Immature natural killer cell (primary cell): ENCODE data around the gene ANKRD40CL. TPM values are rescaled to one million over a fixed set of nuclear protein-coding genes. Genes with fewer than 3 reads are reported as not detected.

Source experiments
- DNase-seq, 3 donors: peaks; one replicate each; pipeline ENCODE4 v3.0.0; 2022; ENCODE audit warnings: mixed read lengths in 1 of 3
- H3K27ac Mint-ChIP-seq, 6 donors: one replicate each; pipeline ENCODE4 v1.8.0; 2020; ENCODE audit warnings: mixed read lengths in 6 of 6, mild to moderate bottlenecking in 5 of 6, inconsistent platforms in 4 of 6, moderate library complexity in 3 of 6
- H3K27me3 Mint-ChIP-seq, 3 donors: one replicate each; pipeline ENCODE4 v1.8.0; 2020 to 2021; ENCODE audit warnings: low read depth in 3 of 3, mild to moderate bottlenecking in 3 of 3, mixed read lengths in 3 of 3, moderate library complexity in 3 of 3, inconsistent platforms in 1 of 3
- H3K36me3 Mint-ChIP-seq, 3 donors: one replicate each; pipeline ENCODE4 v1.8.0; 2020; ENCODE audit warnings: mixed read lengths in 3 of 3, inconsistent platforms in 2 of 3, mild to moderate bottlenecking in 2 of 3
- H3K4me1 Mint-ChIP-seq, 2 donors: one replicate each; pipeline ENCODE4 v1.8.0; 2020; ENCODE audit warnings: inconsistent platforms in 2 of 2, mild to moderate bottlenecking in 2 of 2, mixed read lengths in 2 of 2, moderate library complexity in 1 of 2
- H3K4me3 Mint-ChIP-seq, 5 donors: one replicate each; pipeline ENCODE4 v1.8.0; 2020; ENCODE audit warnings: mild to moderate bottlenecking in 5 of 5, mixed read lengths in 5 of 5, inconsistent platforms in 3 of 5, moderate library complexity in 3 of 5
- H3K9me3 Mint-ChIP-seq, 6 donors: one replicate each; pipeline ENCODE4 v1.8.0; 2020; ENCODE audit warnings: mild to moderate bottlenecking in 6 of 6, mixed read lengths in 6 of 6, inconsistent platforms in 4 of 6, moderate library complexity in 3 of 6
- polyA plus RNA-seq, 3 donors: library from polyadenylated mRNA; unstranded; fragments of 300-500 nt; fragmentation: Illumina TruSeq; gene quantifications; one replicate each; pipeline ENCODE4 v1.2.3, GENCODE V29; 2021

The ANKRD40CL gene
- polyA plus RNA-seq, 3 donors from 2014 or later, result not detected

- Mint-ChIP-seq H3K36me3 (no peaks in the 10 kb centered on the region), H3K9me3 (no peaks in the 10 kb centered on the region), H3K27me3 (peaks cover 0 to 2% (median 0%) of the 10 kb centered on the region in 3 donors), H3K4me3 (no peak overlapping the region), H3K27ac (no peak overlapping the region), H3K4me1 (no peaks in the 10 kb centered on the region)
- no peak for DNase-seq
These were observed 32.9 kb upstream of the ANKRD40CL start for GRCh38 chr17:50800196-50800700.

- Mint-ChIP-seq H3K36me3 (no peaks in the 10 kb centered on the region), H3K9me3 (no peaks in the 10 kb centered on the region), H3K27ac (no peak overlapping the region), H3K27me3 (peaks cover 0 to 2% (median 0%) of the 10 kb centered on the region in 3 donors), H3K4me1 (no peaks in the 10 kb centered on the region), H3K4me3 (no peak overlapping the region)
- DNase-seq, result no peak
These were observed 32.3 kb upstream of the ANKRD40CL start for GRCh38 chr17:50799582-50799981.

- Mint-ChIP-seq H3K36me3 (no peaks in the 10 kb centered on the region), H3K4me3 (no peak overlapping the region), H3K4me1 (no peaks in the 10 kb centered on the region), H3K27ac (no peak overlapping the region), H3K27me3 (peaks cover 0 to 2% (median 0%) of the 10 kb centered on the region in 3 donors), H3K9me3 (no peaks in the 10 kb centered on the region)
- DNase-seq, result no peak
These were observed 31.3 kb upstream of the ANKRD40CL start for GRCh38 chr17:50798424-50799288.

DNA sequence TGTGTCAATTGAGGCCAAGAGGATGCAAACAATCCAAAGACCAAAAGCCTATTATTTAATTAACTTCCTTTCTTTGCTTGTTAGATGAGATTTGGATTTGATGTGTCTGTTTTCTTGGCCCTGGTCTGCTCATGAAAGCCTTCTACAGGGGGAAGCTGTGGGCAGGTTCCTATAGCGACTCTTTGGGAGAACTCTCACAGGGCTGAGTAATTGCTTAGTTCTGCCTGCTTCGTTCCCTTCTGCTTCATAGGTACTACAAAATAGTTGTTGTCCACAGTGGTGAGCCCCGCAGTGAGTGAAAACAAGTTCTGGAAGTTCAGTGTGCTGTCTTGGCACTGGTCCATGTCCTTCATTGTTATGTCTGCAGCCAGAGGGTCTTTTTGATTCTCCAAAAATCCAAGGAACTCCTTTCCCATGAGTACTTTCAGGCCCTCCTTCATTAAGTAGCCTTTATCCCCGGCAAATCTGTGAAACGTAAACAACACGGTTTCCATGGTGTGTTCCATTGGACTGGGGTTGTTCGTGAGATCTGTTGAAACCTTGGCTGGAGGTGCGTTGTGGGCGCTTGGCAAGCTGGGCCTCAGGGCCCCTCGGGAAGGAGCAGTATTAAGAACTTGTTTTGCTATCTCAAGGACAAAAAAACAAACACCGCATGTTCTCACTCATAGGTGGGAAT is 30.0 kb upstream of the ANKRD40CL start:
- Mint-ChIP-seq H3K4me3 (no peak overlapping the region), H3K9me3 (no peaks in the 10 kb centered on the region), H3K36me3 (no peaks in the 10 kb centered on the region), H3K27me3 (peaks cover 0 to 2% (median 2%) of the 10 kb centered on the region in 3 donors), H3K4me1 (no peaks in the 10 kb centered on the region), H3K27ac (no peak overlapping the region)
- no peak for DNase-seq

DNA sequence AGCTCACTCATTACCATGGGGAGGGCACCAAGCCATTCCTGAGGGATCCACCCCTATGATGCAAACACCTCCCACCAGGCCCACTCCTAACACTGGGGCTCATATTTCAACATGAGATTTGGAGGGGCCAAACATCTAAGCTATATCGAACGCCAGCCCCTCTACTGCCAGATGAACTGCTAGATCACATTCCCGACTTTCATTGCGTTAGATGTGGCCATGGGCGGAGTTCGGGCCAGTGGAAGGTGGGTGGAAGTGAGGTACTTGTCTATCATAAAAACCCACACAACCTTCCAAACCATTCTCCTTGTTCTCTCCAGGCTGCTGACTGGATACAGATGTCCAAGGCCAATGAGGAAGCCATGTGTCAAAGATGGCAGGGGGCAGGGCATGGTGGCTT is 27.0 kb upstream of the ANKRD40CL start:
- no peak for DNase-seq
- H3K4me3 Mint-ChIP-seq, result no peak overlapping the region
- no peaks in the 10 kb centered on the region for H3K36me3 Mint-ChIP-seq
- H3K9me3 Mint-ChIP-seq, result no peaks in the 10 kb centered on the region
- H3K27me3 Mint-ChIP-seq, result peaks cover 2% of the 10 kb centered on the region in 3 donors
- no peaks in the 10 kb centered on the region for H3K4me1 Mint-ChIP-seq
- no peak overlapping the region for H3K27ac Mint-ChIP-seq

DNA sequence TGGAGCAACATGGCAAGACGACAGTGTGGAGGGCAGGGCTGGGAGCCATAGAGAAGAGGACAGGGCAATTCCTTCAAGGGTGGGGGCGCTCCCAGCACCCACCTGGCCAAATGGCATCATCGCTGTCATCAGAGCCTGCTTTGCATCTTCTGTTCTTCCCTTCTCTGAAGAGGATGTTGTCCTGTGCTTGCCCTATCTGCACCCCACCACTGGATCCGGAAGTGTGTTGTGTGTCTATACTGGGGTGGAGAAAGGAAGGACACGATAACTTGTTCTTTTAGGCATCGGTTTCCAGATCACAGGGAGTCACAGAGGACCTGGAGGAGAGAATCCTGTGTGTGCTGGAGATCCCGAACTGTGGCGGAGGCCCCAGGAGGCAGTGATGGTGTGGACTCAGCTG is 25.7 kb upstream of the ANKRD40CL start:
- H3K4me3 Mint-ChIP-seq, result no peak overlapping the region

GRCh38 chr17:50792132-50792531 is 24.8 kb upstream of the ANKRD40CL start:
- H3K27me3 Mint-ChIP-seq, result peaks cover 2 to 6% (median 5%) of the 10 kb centered on the region in 3 donors
- H3K4me1 Mint-ChIP-seq, result no peaks in the 10 kb centered on the region
- no peak overlapping the region for H3K27ac Mint-ChIP-seq
- no peaks in the 10 kb centered on the region for H3K9me3 Mint-ChIP-seq
- H3K36me3 Mint-ChIP-seq, result no peaks in the 10 kb centered on the region
- DNase-seq, result no peak
- H3K4me3 Mint-ChIP-seq, result no peak overlapping the region

More for the DNA sequence above, 25.7 kb upstream of the ANKRD40CL start:
- H3K36me3 Mint-ChIP-seq, result no peaks in the 10 kb centered on the region
- peaks cover 2 to 3% (median 2%) of the 10 kb centered on the region in 3 donors for H3K27me3 Mint-ChIP-seq
- no peaks in the 10 kb centered on the region for H3K4me1 Mint-ChIP-seq
- DNase-seq, result no peak
- no peak overlapping the region for H3K27ac Mint-ChIP-seq
- no peaks in the 10 kb centered on the region for H3K9me3 Mint-ChIP-seq

- Mint-ChIP-seq H3K9me3 (no peaks in the 10 kb centered on the region), H3K27me3 (peaks cover 2 to 5% (median 3%) of the 10 kb centered on the region in 3 donors), H3K27ac (no peak overlapping the region), H3K4me3 (no peak overlapping the region), H3K36me3 (no peaks in the 10 kb centered on the region), H3K4me1 (no peaks in the 10 kb centered on the region)
- no peak for DNase-seq
These were observed 23.3 kb upstream of the ANKRD40CL start for GRCh38 chr17:50790618-50791017.

DNA sequence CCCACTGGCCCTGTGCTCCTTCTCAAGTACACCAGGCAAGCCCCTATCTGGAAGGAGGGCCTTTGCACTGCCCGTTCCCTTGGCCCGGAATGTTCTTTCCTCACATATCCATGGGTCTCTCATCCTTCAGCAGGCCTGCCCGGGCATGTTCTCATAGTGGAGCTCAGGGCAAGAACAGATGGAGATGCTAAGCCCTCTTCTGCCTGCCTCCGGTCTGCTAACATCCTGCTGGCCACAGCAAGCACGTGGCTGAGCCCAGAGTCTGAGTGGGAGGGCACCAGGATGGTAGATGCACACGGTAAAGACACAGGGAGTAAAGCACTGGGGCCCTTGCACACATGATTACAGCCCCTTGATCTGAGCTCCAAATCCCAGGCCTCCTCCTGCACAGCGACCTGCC is 19.8 kb upstream of the ANKRD40CL start:
- no peaks in the 10 kb centered on the region for H3K9me3 Mint-ChIP-seq
- H3K4me1 Mint-ChIP-seq, result peaks cover 2 to 5% of the 10 kb centered on the region in 2 donors
- no peaks in the 10 kb centered on the region for H3K36me3 Mint-ChIP-seq
- H3K4me3 Mint-ChIP-seq, result no peak overlapping the region
- no peak for DNase-seq
- no peak overlapping the region for H3K27ac Mint-ChIP-seq
- H3K27me3 Mint-ChIP-seq, result peaks cover 5 to 12% (median 9%) of the 10 kb centered on the region in 3 donors

- Mint-ChIP-seq H3K27me3 (peaks cover 3 to 12% (median 11%) of the 10 kb centered on the region in 3 donors), H3K27ac (no peak overlapping the region), H3K4me1 (peaks cover 5 to 7% of the 10 kb centered on the region in 2 donors), H3K9me3 (no peaks in the 10 kb centered on the region), H3K4me3 (no peak overlapping the region), H3K36me3 (no peaks in the 10 kb centered on the region)
- no peak for DNase-seq
These were observed 18.7 kb upstream of the ANKRD40CL start for GRCh38 chr17:50785946-50786570.

DNA sequence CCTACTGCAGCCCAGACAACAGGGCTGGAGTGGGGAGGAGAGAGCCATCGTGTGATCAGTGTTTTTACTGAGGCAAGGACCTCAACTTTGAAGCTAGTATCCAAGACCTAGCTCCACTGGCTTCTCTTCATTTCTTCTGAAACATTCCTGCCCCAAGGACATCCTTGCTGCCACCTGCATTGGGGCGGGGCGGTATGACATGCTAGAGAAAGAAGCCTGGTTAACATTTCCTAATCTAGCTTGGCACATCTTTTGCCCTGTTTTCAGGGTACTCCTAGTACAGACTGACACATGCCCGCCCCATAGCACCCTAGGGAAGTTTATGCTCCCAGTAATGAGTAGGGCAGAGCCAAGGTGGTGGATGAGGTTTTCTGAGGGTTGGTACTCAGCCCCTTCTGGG is 17.8 kb upstream of the ANKRD40CL start:
- Mint-ChIP-seq H3K4me1 (peaks cover 7 to 12% of the 10 kb centered on the region in 2 donors), H3K9me3 (no peaks in the 10 kb centered on the region), H3K27me3 (peaks cover 3 to 12% (median 11%) of the 10 kb centered on the region in 3 donors), H3K27ac (no peak overlapping the region), H3K36me3 (no peaks in the 10 kb centered on the region), H3K4me3 (no peak overlapping the region)
- no peak for DNase-seq

- Mint-ChIP-seq H3K4me3 (no peak overlapping the region), H3K36me3 (no peaks in the 10 kb centered on the region), H3K9me3 (no peaks in the 10 kb centered on the region), H3K27me3 (peaks cover 3 to 12% (median 11%) of the 10 kb centered on the region in 3 donors), H3K4me1 (peaks cover 18 to 22% of the 10 kb centered on the region in 2 donors), H3K27ac (no peak overlapping the region)
- DNase-seq, result no peak
These were observed 16.6 kb upstream of the ANKRD40CL start for GRCh38 chr17:50783905-50784304.

DNA sequence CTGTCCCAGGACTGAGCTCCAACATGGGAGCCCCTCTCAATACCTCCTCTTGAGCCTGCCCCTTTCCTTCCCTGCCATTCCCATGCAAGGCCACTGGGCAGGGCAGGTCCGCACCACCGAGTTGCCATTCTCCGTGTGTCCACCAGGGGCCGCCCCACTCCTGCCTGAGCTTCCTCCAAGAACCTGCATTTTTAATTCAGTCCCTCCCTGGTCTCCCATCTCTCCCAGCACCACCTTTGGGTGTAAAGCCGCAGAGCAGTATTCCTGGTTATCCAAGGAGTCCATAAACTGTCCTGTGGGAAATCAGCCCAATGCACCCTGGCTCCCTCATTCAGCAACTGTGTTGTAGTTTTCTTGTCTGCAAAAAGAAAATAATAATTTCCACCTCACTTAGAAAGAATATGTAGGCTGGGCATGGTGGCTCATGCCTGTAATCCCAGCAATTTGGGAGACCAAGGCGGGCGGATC is 15.9 kb upstream of the ANKRD40CL start:
- DNase-seq, result peak; percentile 68 to 76 (median 71)
- peak overlapping the region in 2 of 6 donors; percentile 21 to 53 for H3K27ac Mint-ChIP-seq
- H3K9me3 Mint-ChIP-seq, result no peaks in the 10 kb centered on the region
- H3K36me3 Mint-ChIP-seq, result no peaks in the 10 kb centered on the region
- peaks cover 3 to 12% (median 11%) of the 10 kb centered on the region in 3 donors for H3K27me3 Mint-ChIP-seq
- H3K4me1 Mint-ChIP-seq, result peaks cover 18 to 22% of the 10 kb centered on the region in 2 donors
- H3K4me3 Mint-ChIP-seq, result no peak overlapping the region
